AG04449 (cell line): ENCODE data around the gene SDK1.

ENCODE experiments used
- CTCF ChIA-PET: fragments of 350-600 bp; formaldehyde crosslinking; extraction: SDS; loops from one replicate; lab custom pipeline; 2021; ENCODE audit warnings: antibody characterized with exemption; lab: Yijun Ruan, JAX
- POLR2A ChIA-PET: fragments of 400-600, 350-600 bp; formaldehyde crosslinking; extraction: SDS; loops from one replicate; lab custom pipeline; 2020; ENCODE audit warnings: antibody characterized with exemption, inconsistent platforms; lab: Yijun Ruan, JAX
- DNase-seq: peaks from one replicate; pipeline ENCODE4 v3.0.0-alpha.2; 2010; ENCODE audit warnings: low read depth, low spot score
- H3K4me3 ChIP-seq: 2 replicates; pipeline ENCODE4 v1.5.1; 2011; ENCODE audit warnings: low read depth, mild to moderate bottlenecking, control low read depth, low read length
- TF ChIP-seq, protein P1 (sequence below): IDR thresholded peaks from one replicate; pipeline ENCODE4 v1.5.1; 2011; ENCODE audit warnings: mild to moderate bottlenecking, moderate library complexity, low read length, control low read depth, inconsistent platforms; ENCODE audit not compliant: insufficient read depth; ENCODE audit errors: missing control alignments

SDK1 gene

DNA sequence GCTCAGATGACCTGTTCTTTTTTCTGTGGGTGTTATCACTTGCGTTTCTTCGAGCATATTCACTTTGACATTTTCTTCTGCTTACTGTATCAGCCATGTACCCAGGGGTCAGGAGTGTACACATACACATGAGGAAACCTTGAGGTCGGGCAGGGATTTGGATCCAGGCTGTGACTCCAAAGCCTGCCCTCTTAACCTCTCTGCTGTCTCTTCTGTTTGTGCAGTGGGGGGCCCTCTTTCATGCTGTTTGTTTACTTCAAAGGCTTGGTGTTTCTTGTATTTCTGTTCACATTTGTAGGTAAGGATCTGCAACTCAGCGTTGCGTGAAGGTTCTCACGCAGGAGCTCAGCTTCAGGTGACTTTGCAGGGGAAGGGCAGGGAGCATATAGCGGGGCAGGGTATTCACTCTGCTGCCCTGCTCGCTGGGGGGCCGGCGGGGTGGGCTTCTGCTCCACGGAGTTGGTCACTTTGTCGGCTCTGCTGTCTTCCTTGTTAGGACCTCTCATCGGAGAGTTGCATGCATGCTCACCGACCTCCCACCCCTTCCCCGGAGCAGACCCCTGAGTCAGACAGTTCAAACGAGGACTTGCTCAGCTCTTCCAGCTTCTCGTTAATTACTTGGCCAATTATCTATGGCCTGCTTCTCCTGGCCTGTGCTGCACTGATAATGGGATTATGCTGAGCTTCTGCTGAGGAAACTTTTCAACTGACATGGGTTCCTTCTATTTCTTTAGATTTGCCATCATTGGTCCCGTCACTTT lies 77.5 kb downstream of the SDK1 start:
- CTCF ChIA-PET, result no interaction called here

DNA sequence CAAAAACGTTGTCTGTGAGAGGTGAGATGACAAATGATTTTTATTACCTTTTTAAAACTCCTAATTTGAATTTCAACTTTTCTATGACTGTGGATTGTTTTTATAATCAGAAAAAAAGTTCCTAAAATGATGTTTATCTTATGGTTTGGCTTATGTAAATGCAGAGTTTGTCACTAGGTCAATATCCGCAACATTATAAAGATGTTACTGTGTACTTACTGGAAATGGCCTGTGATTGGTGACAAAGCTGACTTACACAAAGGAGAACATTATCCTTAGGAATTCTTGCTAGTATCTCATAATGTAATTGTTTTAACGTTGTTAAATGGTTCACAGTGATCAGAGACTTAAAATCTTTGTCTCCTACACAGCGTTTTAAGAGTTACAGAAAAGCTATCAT lies 79.0 kb downstream of the SDK1 start:
- TF ChIP-seq, protein P1, sequence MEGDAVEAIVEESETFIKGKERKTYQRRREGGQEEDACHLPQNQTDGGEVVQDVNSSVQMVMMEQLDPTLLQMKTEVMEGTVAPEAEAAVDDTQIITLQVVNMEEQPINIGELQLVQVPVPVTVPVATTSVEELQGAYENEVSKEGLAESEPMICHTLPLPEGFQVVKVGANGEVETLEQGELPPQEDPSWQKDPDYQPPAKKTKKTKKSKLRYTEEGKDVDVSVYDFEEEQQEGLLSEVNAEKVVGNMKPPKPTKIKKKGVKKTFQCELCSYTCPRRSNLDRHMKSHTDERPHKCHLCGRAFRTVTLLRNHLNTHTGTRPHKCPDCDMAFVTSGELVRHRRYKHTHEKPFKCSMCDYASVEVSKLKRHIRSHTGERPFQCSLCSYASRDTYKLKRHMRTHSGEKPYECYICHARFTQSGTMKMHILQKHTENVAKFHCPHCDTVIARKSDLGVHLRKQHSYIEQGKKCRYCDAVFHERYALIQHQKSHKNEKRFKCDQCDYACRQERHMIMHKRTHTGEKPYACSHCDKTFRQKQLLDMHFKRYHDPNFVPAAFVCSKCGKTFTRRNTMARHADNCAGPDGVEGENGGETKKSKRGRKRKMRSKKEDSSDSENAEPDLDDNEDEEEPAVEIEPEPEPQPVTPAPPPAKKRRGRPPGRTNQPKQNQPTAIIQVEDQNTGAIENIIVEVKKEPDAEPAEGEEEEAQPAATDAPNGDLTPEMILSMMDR, result no peak
- CTCF ChIA-PET, result no interaction called here
- no peak for DNase-seq

More for the DNA sequence above, 77.5 kb downstream of the SDK1 start:
- H3K4me3 ChIP-seq, result no peak overlapping the region
- POLR2A ChIA-PET, result no interaction called here
- no peak for DNase-seq
- TF ChIP-seq, protein P1, result no peak

DNA sequence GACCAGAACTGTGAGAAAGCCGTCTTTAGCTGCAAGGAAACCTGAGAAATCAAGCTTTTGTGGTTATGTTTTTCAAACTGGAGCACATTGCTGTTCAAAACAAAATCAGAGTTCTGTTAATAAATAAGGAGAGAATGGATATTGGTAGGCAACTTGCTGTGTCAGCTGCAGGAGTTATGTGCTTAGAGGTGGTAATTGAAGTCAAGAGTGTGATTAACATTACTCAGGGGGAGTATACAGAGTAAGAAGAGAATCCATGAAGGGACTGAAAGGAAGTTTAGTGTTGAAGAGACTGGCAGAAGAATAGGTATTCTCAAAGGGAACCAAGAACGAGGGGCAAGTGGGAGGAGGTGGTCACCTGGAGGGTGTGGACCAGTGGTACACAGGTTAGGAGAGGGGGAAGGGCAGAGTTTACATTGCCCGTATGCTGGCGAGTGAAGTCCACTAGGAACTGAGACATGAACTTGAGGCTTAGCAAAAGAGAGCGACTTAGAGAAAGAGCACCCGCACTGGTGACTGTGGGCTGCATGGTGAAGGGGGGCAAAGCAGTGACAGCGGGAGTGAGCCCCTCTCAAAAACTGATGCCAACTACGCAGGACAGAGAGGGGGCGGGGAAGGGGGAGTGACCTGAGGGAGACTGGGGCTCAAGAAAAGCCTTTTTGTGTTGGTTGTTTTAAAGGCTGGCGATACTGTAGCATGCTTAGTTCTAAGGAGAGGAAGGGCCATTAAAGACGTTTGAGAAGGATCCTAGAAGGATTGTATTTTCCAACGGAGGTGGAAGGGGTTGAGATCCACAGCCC lies 80.0 kb downstream of the SDK1 start:
- CTCF ChIA-PET, result no interaction called here
- H3K4me3 ChIP-seq, result no peak overlapping the region
- TF ChIP-seq, protein P1, result no peak
- DNase-seq, result no peak
- POLR2A ChIA-PET, result no interaction called here

More for the DNA sequence above, 79.0 kb downstream of the SDK1 start:
- H3K4me3 ChIP-seq, result no peak overlapping the region
- POLR2A ChIA-PET, result no interaction called here

DNA sequence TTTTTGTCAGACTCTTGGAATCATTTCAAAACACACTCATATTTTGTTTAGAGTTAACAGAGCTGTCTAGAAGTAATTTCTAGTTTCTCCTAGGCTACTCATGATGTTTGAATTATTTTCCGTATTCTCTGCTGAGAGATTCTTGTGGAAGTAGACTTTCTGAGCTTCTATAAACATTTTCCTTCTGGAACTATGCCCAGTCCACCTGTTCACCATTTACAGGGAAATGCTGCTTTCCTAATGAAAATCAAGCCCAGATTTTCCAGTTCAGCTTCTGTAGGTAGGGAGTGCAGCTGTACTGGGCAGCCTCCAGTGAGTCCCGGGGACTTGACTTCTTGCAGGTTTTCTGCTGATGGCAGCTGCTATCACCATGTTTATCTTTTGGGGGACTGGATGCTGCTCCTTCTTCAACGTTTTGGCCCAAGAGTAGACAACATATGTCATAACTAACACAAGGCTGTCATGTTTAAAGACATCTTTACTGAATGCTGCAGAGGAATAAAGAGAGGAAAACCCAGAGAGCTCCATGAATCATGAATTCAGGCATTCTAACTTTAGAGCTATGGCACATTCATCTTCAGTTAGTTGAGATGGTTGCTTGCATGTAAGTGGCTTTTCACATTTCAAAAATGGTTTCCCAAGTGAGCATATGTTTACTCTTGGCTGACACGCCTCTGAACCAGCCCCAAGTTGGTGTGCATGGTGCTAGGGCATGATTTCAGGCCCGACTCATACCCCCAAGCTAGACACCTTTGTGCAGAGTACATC lies 85.6 kb downstream of the SDK1 start:
- CTCF ChIA-PET, result no interaction called here
- TF ChIP-seq, protein P1, result no peak
- POLR2A ChIA-PET, result no interaction called here
- no peak overlapping the region for H3K4me3 ChIP-seq
- no peak for DNase-seq

DNA sequence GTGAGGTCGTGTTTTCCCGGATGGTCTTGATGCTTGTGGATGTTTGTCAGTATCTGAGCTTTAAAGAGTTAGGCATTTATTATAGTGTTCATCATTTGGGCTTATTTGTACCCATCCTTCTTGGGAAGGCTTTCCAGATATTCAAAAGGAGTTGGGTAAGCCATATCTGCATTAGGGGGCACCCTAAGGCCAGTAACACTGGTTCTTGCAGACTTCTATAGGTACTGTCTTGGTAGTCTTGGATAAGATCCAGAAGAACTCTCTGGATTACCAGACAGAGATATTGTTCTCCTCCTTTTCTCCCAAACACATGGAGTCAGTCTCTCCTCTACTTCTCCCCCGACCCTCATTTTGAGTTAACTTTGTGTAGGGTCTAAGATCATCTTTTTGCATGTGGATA lies 92.8 kb downstream of the SDK1 start:
- no peak overlapping the region for H3K4me3 ChIP-seq
- ChIA-PET POLR2A (no interaction called here), CTCF (no interaction called here)
- no peak for DNase-seq
- TF ChIP-seq, protein P1, result no peak

DNA sequence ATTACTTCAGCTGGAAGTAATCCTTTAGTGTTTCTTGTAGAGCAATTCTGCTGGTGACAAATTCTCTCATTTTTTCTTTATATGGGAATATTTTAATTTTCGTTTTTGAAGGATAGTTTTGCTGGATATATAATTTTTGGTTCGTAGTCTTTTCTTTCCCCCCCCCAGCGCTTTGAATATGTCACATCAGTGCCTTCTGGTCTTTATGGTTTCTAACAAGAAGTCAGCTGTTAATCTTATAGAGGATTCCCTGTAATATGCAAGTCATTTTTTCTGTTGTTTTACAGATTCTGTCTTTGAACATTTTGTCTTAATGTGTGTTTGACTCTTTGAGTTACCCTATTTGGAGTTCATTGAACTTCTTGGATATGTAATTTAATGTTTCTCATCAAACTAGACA lies 96.3 kb downstream of the SDK1 start:
- no peak for DNase-seq
- CTCF ChIA-PET, result no interaction called here
- no peak overlapping the region for H3K4me3 ChIP-seq
- TF ChIP-seq, protein P1, result no peak
- POLR2A ChIA-PET, result no interaction called here
